ENCODE measurements around the gene IRF9.
A peak's percentile ranks its signal among the peaks of the same experiment; 100 is the strongest.

Gene IRF9

DNA sequence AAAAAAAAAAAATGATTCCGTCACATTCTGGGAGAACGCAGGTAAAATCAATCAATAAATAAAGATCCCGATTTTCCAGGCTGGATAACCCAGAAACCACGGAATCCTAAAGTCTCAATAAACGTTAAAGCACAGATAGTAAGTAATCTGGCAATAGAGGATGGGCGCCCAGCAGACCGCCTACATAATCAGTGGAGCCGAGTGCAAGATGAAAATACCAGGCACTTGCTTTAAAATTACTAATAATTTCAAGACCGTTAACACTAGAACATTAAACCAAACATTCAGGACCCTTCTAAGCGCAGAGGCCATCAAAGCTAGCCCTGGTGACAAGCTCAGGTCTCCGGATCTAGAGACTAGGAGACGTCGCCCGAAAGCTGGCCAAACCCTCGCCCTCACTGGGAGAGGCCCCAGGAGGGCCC, 47.7 kb upstream of the IRF9 start:
- Histone ChIP-seq H3K4me1 (ENCODE audit: control insufficient read depth, insufficient read depth, low read length) (no peaks in the 10 kb centered on the region), H3K9me3 (ENCODE audit: control insufficient read depth, insufficient read depth, low read depth, low read length) (no peaks in the 10 kb centered on the region), H3K27ac (ENCODE audit: extremely low read depth, low read depth, low read length) (peak overlapping the region; percentile 94), H3K36me3 (ENCODE audit: control insufficient read depth in 2 of 2, insufficient read depth in 1 of 2, low read length in 2 of 2) (peaks cover 0 to 21% of the 10 kb centered on the region in 2 experiments; a peak in 1 of 3 replicates), H3K4me3 (ENCODE audit: low read depth, low read length) (peak overlapping the region; percentile 98)
- CTCF ChIA-PET, result interaction anchor here (1.3 to 2.4 kb wide), 5 partner anchors 18 to 55 kb away, joined by 4 to 13 read pairs (median 13); partner anchors contain the start of genes IRF9 and PCK2
- TF ChIP-seq ZNF335 (tag by site-specific recombination; conservative IDR thresholded peaks at IDR 0.05) (peak; percentile 91), ZNF660 (tag by site-specific recombination; IDR thresholded peaks at IDR 0.05) (no peak), ZNF146 (tag by site-specific recombination; IDR thresholded peaks at IDR 0.05) (0 out of 2 replicates have a peak, but pooled peaks have one; percentile 1), ZNF600 (tag by site-specific recombination; IDR thresholded peaks at IDR 0.05) (no peak)
- POLR2A ChIA-PET, result interaction anchor here (0.7 to 8.3 kb wide), 10 partner anchors 11 to 158 kb away, joined by 4 to 163 read pairs (median 10); partner anchors contain the start of genes CHMP4A, EMC9, IRF9 and PCK2

DNA sequence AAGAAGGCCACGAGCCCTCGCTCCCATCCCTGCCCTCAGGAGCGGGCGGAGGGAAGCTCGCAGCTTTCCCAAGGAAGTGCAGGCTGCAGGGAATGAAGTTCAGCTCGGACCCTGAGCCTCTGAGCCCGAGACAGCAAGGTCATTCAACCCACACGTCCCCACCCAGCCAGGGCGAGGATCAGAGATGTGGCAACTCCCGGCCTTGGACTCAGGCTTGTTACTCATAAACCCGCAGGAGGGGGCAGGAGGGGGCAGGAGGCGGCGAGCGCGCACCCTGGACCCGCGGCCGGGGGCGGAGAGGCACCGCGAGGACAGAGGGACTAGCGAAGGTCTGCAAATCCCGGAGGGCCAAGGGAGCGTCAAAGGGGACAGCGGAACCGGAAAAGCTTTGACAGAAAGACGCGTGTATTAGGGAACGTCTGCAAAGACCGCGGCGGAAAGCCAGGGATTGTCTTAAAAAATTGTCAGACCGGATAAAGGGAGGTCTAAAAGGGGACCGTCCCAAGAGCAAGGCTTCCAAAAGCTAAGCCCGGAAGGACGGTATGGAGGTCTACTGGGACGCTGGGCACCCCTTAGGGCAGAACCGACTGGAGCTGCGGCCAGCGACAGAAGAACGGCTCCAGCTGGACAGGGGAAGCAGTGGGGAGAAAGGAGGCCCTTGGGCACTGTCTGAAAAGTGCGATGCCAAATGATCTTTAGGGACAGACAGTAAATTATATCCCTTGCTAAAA, 47.1 kb upstream of the IRF9 start:
- ChIA-PET CTCF (interaction anchor here (0.6 to 2.4 kb wide), 8 partner anchors 19 to 128 kb away, joined by 3 to 13 read pairs (median 6); partner anchors contain the start of genes IRF9, PCK2, PSME1 and TINF2), POLR2A (interaction anchor here (0.6 to 8.3 kb wide), 29 partner anchors 9 to 793 kb away, joined by 3 to 163 read pairs (median 5); partner anchors contain the start of genes CHMP4A, CIDEB, EMC9 and IPO4)
- Histone ChIP-seq H3K27ac (ENCODE audit: extremely low read depth, low read depth, low read length) (peak overlapping the region; percentile 94), H3K9me3 (ENCODE audit: control insufficient read depth, insufficient read depth, low read depth, low read length) (no peaks in the 10 kb centered on the region), H3K4me3 (ENCODE audit: low read depth, low read length) (peak overlapping the region; percentile 98), H3K4me1 (ENCODE audit: control insufficient read depth, insufficient read depth, low read length) (no peaks in the 10 kb centered on the region), H3K36me3 (ENCODE audit: control insufficient read depth in 2 of 2, insufficient read depth in 1 of 2, low read length in 2 of 2) (peaks cover 0 to 27% of the 10 kb centered on the region in 2 experiments; a peak in 1 of 3 replicates)
- TF ChIP-seq ZNF335 (tag by site-specific recombination; conservative IDR thresholded peaks at IDR 0.05) (peak; percentile 87), EGR2 (tag by site-specific recombination; IDR thresholded peaks at IDR 0.05; ENCODE audit: low read depth) (peak; percentile 86), GLIS2 (tag by site-specific recombination; IDR thresholded peaks at IDR 0.05) (peak; percentile 87), GLIS1 (tag by site-specific recombination; IDR thresholded peaks at IDR 0.05) (peak; percentile 75), MZF1 (tag by site-specific recombination; IDR thresholded peaks at IDR 0.05; ENCODE audit: borderline replicate concordance) (peak; percentile 45; the same call in 1 of the 2 replicates), SETDB1 (IDR thresholded peaks at IDR 0.05; ENCODE audit: insufficient read length, low read length) (no peak), ZNF707 (tag by site-specific recombination; IDR thresholded peaks at IDR 0.05) (no peak), ZFP69B (tag by site-specific recombination; IDR thresholded peaks at IDR 0.05) (peak; percentile 94), ZNF660 (tag by site-specific recombination; IDR thresholded peaks at IDR 0.05) (0 out of 2 replicates have a peak, but pooled peaks have one; percentile 30), ZNF529 (tag by site-specific recombination; IDR thresholded peaks at IDR 0.05; ENCODE audit: insufficient replicate concordance) (no peak), ZNF501 (tag by site-specific recombination; IDR thresholded peaks at IDR 0.05) (0 out of 2 replicates have a peak, but pooled peaks have one; percentile 38), ZNF76 (tag by site-specific recombination; IDR thresholded peaks at IDR 0.05; ENCODE audit: borderline replicate concordance, low read depth) (peak; percentile 64), ZNF2 (tag by site-specific recombination; IDR thresholded peaks at IDR 0.05) (peak; percentile 48; the same call in 1 of the 2 replicates), ZEB2 (tag by site-specific recombination; IDR thresholded peaks at IDR 0.05) (peak; percentile 77), ZNF561 (tag by site-specific recombination; IDR thresholded peaks at IDR 0.05; ENCODE audit: borderline replicate concordance) (0 out of 2 replicates have a peak, but pooled peaks have one; percentile 33)
- TF ChIP-seq, protein P1, sequence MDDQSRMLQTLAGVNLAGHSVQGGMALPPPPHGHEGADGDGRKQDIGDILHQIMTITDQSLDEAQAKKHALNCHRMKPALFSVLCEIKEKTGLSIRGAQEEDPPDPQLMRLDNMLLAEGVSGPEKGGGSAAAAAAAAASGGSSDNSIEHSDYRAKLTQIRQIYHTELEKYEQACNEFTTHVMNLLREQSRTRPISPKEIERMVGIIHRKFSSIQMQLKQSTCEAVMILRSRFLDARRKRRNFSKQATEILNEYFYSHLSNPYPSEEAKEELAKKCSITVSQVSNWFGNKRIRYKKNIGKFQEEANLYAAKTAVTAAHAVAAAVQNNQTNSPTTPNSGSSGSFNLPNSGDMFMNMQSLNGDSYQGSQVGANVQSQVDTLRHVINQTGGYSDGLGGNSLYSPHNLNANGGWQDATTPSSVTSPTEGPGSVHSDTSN (CRISPR knock-in tag; IDR thresholded peaks at IDR 0.05), result no peak
- TF ChIP-seq, protein P2, sequence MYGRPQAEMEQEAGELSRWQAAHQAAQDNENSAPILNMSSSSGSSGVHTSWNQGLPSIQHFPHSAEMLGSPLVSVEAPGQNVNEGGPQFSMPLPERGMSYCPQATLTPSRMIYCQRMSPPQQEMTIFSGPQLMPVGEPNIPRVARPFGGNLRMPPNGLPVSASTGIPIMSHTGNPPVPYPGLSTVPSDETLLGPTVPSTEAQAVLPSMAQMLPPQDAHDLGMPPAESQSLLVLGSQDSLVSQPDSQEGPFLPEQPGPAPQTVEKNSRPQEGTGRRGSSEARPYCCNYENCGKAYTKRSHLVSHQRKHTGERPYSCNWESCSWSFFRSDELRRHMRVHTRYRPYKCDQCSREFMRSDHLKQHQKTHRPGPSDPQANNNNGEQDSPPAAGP (tag by site-specific recombination; IDR thresholded peaks at IDR 0.05), result peak; percentile 67; the same call in 1 of the 2 replicates
- TF ChIP-seq, protein P3, sequence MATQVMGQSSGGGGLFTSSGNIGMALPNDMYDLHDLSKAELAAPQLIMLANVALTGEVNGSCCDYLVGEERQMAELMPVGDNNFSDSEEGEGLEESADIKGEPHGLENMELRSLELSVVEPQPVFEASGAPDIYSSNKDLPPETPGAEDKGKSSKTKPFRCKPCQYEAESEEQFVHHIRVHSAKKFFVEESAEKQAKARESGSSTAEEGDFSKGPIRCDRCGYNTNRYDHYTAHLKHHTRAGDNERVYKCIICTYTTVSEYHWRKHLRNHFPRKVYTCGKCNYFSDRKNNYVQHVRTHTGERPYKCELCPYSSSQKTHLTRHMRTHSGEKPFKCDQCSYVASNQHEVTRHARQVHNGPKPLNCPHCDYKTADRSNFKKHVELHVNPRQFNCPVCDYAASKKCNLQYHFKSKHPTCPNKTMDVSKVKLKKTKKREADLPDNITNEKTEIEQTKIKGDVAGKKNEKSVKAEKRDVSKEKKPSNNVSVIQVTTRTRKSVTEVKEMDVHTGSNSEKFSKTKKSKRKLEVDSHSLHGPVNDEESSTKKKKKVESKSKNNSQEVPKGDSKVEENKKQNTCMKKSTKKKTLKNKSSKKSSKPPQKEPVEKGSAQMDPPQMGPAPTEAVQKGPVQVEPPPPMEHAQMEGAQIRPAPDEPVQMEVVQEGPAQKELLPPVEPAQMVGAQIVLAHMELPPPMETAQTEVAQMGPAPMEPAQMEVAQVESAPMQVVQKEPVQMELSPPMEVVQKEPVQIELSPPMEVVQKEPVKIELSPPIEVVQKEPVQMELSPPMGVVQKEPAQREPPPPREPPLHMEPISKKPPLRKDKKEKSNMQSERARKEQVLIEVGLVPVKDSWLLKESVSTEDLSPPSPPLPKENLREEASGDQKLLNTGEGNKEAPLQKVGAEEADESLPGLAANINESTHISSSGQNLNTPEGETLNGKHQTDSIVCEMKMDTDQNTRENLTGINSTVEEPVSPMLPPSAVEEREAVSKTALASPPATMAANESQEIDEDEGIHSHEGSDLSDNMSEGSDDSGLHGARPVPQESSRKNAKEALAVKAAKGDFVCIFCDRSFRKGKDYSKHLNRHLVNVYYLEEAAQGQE (tag by site-specific recombination; IDR thresholded peaks at IDR 0.05), result peak; percentile 83
- TF ChIP-seq, protein P4, sequence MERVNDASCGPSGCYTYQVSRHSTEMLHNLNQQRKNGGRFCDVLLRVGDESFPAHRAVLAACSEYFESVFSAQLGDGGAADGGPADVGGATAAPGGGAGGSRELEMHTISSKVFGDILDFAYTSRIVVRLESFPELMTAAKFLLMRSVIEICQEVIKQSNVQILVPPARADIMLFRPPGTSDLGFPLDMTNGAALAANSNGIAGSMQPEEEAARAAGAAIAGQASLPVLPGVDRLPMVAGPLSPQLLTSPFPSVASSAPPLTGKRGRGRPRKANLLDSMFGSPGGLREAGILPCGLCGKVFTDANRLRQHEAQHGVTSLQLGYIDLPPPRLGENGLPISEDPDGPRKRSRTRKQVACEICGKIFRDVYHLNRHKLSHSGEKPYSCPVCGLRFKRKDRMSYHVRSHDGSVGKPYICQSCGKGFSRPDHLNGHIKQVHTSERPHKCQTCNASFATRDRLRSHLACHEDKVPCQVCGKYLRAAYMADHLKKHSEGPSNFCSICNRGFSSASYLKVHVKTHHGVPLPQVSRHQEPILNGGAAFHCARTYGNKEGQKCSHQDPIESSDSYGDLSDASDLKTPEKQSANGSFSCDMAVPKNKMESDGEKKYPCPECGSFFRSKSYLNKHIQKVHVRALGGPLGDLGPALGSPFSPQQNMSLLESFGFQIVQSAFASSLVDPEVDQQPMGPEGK (tag by site-specific recombination; IDR thresholded peaks at IDR 0.05), result peak; percentile 94
